GM12875 (cell line): Measurements from ENCODE around the gene KCTD1.

ENCODE experiments used
- H3K4me3 ChIP-seq: one replicate; pipeline ENCODE4 v1.5.1; 2011; ENCODE audit warnings: low read depth, low read length, control low read depth
- TF ChIP-seq, protein P1 (sequence below): IDR thresholded peaks from 2 replicates; pipeline ENCODE4 v1.5.1; 2011; ENCODE audit warnings: low read depth, mild to moderate bottlenecking, control low read depth, inconsistent platforms, low read length, moderate library complexity, borderline replicate concordance; ENCODE audit not compliant: insufficient read depth

The KCTD1 gene

GRCh38 chr18:26531605-26532298 lies 16.6 kb downstream of the KCTD1 start:
- H3K4me3 ChIP-seq, result no peak overlapping the region
- TF ChIP-seq, protein P1, sequence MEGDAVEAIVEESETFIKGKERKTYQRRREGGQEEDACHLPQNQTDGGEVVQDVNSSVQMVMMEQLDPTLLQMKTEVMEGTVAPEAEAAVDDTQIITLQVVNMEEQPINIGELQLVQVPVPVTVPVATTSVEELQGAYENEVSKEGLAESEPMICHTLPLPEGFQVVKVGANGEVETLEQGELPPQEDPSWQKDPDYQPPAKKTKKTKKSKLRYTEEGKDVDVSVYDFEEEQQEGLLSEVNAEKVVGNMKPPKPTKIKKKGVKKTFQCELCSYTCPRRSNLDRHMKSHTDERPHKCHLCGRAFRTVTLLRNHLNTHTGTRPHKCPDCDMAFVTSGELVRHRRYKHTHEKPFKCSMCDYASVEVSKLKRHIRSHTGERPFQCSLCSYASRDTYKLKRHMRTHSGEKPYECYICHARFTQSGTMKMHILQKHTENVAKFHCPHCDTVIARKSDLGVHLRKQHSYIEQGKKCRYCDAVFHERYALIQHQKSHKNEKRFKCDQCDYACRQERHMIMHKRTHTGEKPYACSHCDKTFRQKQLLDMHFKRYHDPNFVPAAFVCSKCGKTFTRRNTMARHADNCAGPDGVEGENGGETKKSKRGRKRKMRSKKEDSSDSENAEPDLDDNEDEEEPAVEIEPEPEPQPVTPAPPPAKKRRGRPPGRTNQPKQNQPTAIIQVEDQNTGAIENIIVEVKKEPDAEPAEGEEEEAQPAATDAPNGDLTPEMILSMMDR, result no peak

DNA sequence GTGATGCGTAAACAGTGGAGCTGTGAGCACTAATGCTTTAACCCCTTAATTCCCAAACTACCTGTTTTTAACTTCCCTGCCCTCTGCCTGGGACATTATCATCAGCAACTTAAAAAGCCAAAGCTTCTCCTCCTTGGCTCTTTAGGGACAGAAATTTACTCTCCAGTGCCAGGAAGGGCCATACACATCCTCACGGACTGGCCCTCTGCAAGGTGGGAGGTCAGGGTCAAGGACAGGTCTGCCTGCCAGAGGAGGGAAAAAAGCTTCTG lies 21.5 kb downstream of the KCTD1 start:
- no peak overlapping the region for H3K4me3 ChIP-seq
- TF ChIP-seq, protein P1, result no peak

DNA sequence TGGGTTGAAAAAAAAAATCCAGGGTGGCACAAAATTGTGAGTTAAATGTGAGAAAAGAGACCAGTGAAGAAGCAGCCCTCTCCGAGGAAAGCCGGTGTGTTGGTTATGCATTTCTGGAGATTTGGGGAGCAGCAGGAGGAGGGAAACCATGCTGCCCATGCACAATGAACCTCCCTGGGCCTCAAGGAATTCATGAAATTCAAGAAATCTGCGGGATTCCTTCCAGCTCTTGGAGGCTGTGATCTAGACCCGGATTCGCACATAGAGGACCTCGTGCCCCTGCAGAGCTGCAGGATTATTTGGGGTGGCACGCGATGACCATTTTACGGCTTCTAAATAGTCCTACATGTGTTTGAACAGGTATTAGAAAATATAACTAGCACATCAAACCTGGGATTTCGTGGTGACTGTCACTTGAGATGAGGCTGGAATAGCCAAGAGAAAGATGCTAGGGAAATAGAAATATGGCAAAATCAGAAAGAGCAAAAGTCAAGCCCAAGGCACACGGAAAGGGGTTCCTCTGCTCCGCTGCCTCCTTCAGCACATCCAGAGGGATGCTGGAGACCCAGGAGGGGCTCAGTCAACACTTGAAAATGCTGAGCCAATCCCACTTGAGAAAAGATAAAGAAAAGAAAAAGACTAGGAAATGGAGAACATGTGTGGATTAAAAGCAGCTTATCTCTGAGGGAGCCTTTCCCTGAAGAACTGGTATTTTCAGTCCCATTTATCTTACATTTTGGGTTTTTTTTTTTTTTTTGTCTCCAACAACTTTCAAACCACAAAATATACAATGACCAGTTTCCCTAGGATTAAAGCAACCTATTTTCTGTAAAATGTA lies 22.0 kb downstream of the KCTD1 start:
- TF ChIP-seq, protein P1, result no peak
- no peak overlapping the region for H3K4me3 ChIP-seq

DNA sequence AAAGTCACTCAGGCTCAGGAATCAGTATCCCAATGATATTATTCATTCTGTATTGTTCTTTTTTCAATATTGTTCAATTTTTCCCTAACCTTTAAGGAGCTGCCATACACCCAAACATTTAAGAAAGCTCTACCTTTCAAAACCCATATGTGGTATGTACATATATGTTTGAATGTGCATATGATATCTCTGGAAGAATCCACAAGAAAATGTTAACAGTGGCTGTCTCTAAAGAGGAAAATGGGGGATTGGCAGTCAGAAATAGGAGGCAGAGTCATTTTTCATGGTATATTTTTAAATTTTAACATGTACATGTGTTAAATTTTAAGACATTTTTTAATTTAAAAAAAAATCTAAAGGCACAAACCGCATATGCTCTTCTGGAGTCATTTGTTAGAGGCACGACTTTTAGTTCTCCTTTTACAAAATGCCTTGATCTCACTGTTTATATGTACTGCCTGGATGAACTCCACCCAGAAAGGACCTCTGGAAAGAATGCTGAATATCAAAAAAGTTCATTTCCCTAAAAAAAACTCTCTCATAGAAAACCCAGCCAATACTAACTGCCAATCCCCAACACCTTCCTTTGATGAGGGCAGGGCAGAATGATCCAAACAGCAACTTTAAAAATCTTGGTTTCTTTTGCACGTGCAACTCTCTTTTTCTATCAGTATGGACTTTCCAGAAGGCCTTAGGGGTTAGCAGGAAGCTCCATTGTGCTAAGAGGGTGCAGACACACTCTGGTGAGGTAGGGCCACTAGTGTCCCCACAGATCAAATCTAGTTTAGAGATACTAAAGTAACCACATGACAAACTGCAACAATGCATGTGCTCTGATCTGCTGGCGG lies 23.6 kb downstream of the KCTD1 start:
- H3K4me3 ChIP-seq, result no peak overlapping the region
- TF ChIP-seq, protein P1, result no peak

GRCh38 chr18:26524002-26524401 lies 24.4 kb downstream of the KCTD1 start:
- H3K4me3 ChIP-seq, result no peak overlapping the region
- TF ChIP-seq, protein P1, result no peak

DNA sequence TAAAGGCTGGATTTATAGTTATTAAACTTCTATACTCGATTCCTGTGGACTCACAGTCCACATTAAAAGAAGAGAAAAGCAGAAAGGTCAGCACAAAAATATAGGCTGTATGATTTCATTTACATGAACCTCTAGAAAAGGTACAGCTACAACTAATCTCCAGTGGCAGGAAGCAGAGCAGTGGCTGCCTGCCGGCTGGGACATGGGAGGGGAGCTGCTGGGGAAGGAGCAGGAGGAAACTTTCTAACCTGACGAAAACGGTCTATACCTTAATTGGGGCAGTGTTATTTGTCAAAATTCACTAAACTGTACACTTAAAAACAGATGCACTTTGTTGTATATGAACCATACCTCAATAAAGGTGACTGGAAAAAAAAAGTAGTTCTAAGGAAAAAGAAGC lies 26.7 kb downstream of the KCTD1 start:
- TF ChIP-seq, protein P1, result no peak
- H3K4me3 ChIP-seq, result no peak overlapping the region
